GM19240 (cell line): Measurements from ENCODE around the gene SLC22A5.

ENCODE experiments used
- DNase-seq: peaks from one replicate; pipeline ENCODE4 v3.0.0; 2011; ENCODE audit warnings: low spot score; ENCODE audit not compliant: insufficient read length

Gene SLC22A5

GRCh38 chr5:132365213-132365612 lies 4.3 kb upstream of the SLC22A5 start:
- no peak for DNase-seq

DNA sequence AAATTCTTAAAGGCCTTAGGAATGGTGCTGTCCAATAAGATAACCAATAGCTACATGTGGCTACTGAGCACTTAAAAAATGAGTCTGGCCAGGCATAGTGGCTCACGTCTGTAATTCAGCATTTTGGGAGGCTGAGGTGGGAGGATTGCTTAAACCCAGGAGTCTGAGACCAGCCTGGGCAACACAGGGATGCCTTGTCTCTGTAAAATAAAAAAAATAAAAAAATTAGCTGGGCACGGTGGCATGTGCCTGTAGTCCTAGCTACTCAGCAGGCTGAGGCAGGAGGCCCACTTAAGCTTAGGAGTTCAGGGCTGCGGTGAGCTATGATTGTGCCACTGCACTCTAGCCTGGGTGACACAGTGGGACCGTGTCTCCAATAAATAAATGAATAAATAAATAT lies 1.3 kb upstream of the SLC22A5 start:
- no peak for DNase-seq

DNA sequence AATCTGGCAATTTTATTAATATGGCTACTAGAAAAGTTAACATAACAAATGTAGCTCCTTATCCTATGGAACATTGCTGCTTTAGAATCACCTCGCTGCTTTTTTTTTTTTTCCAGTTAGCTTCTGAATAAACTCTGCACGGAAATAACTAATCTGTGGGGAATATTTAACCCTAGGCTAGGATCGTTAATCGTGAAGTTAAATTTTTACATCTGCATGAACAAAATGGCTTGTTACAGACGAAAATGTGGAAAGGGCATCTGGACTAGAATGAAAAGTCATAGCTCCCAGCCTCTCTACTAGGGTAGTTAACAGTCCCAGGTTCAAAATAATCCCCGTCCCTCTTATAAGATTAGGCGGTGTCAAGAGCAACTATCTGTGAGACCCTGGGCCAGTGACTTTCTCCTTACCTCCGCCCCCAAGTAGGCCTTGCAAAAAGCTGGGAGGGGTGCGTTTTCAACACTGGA lies 470 bp upstream of the SLC22A5 start:
- no peak for DNase-seq

DNA sequence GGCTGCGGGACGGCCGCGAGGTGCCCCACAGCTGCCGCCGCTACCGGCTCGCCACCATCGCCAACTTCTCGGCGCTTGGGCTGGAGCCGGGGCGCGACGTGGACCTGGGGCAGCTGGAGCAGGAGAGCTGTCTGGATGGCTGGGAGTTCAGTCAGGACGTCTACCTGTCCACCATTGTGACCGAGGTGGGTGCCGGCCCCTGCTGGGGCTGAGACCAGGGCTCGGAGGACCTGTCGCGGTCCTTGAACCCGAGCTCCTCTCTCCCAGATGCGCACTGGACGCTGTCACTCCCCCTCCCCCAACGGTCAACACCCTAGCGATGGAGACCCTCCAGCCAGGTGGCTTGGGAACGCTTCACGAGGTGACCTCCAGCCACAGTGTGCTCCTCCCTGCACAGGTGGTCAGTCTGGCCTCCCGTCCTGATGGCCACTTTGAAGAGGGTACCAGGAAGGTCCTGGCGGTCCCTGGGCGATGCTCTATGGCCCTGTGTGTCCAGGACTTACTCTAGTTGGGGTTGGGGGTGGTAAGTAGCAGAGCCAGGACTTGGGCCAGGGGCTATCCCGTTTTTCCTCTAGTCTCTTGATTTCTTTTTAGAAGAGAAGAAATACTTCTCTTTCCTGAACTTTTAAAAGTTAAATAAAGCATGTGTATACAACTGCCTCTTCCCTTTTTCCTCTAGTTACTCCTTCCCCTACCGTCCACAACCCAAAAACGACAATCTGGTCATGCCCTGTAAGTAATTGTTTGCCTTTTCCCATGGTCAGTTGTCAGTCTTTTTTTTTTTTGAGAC lies 866 bp downstream of the SLC22A5 start:
- DNase-seq = no peak

DNA sequence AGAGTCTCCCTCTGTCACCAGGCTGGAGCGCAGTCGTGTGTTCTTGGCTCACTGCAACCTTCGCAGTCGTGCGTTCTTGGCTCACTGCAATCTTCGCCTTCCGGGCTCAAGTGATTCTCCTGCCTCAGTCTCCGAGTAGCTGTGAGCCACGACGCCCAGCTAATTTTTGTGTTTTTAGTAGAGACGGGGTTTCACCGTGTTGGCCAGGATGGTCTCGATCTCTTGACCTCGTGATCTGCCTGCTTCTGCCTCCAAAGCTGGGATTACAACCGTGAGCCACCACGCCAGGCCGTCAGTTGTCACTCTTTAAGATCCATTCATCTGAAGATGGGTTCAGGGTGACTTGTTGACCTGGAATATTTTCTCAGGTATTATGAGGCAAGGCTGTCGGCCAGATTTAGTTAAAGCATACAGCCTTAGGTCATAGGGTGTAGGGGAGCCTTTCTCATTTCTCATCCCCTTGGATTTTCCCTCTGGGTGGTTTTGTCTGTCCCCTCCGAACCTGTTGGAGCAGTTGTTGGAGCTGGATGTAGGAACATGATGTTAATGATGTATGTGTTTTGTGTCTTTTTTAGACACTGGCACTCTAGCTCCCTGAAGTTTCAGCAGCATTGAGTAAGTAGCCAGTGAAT lies 1.6 kb downstream of the SLC22A5 start:
- no peak for DNase-seq

DNA sequence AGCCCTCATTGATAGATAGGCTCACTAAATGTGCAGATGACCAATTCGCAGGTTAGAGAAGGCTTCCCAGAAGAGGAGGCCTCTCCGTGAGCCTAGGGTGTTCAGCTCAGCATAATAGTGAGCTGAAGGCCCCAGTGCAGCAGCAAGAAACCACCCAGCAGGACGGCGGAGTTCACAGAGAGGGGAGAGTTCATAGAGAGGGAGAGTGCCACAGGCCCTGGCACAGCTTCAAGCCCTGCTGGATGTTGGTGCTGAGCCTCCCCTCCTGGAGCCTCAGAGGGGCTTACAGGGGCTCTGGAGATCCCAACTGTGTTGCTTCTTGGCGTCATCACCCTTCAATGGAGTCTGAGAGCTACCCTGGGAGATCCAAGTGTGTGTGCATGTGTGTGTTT lies 2.1 kb downstream of the SLC22A5 start:
- DNase-seq = no peak

DNA sequence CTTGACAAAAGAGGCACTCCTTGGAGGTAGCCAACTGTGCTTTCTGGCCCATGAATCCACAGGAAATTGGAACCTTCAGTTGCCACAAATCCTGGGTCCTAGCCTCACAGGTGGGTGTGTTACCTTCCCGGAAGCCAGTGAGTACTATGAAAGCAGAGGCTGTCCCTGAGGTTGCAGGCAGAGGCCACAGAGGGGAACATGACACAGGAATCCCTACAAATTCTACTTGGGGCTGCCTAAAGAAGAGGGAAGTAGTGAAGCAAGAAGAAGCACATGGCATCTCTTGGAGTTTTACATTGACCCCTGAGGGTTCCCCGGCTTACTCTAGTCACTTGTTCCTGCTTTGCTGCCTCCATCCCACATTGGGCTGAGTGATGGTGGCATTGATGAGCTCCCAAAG lies 2.6 kb downstream of the SLC22A5 start:
- DNase-seq = no peak

GRCh38 chr5:132372542-132372941 lies 3.0 kb downstream of the SLC22A5 start:
- no peak for DNase-seq

DNA sequence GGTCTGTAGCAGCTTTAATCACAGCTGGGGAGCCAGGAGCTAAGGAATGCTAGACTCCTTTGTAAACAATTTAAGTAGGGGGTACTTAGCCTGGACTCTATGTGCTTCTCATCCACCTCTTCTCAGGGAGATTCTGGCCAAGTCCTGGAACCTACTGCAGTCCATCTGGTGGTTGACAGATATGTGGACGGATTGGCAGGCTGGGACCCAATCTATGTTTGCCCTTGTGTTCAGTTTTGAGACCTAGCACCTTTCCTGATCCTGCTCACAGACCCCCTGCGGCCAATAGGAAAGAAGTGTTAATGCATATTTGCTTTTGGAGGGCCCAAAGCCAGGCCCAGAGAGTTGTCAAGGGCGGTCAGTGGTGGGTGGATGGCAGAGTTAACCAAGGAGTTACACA lies 6.4 kb downstream of the SLC22A5 start:
- no peak for DNase-seq

DNA sequence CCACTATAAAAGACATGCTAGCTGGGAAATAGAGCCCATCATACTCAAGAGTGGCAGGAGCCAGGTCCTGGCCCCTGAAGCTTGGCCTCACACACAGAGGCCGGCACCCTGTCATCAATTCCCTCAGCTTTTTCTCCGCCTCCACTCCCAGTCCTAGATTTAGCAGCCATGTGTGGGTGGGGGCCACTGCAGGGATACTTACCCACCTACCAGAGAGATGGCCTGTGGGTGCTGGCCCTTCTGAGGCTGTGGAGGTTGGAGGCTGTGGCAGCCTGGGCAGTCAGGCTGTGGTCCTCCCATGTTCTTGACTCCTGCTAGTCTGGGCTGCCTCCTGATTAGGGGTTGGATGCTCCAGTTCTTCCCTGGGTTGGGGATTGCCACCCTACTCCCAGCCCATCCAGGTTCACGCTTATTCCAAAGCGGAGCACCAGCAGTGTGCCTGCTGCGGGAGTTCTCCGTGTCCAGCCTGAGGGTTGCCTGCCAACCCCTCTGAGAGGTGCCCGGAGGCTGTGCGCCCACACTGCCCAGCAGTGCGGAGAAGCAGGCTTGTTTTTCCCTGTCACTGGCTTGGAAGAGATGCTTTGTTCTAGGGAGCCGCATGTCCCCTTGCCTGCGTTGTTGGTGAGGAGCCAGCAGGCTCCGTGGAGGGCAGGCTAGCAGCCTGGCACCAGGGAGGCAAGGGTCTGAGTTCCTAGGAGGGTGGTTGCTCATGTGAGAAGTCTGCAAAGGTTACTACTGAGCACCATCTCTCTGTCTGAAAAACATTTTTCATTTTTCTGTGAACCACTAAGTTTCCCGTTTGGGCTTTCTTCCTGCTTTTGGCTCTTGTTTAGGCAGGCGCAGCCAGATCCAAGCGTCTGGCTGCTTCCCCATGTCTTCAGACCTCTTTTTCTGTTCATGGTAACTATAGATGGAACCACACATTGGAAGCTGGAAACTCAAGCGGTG lies 7.5 kb downstream of the SLC22A5 start:
- no peak for DNase-seq

DNA sequence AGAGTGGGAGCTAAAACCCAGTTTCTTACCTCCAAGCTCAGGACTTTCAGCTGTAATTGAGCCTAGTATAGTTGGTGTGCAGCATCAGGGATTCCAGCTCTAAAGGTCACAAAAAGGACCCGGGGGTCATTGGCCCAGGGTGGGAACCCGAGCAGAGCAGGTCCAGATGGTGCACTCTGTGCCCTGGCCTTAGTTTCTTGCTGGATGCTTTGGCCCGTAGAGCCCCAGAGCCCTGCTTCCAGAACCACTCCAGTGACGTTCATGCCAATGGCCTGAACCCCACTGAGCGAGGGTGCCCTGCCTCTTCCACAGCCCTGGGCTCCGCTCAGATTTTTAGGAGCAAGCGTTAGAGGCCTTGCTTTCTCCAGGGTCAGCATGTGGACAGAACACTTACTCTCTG lies 8.2 kb downstream of the SLC22A5 start:
- DNase-seq = no peak

- no peak for DNase-seq
These were observed 9.1 kb downstream of the SLC22A5 start for GRCh38 chr5:132378580-132378979.

- DNase-seq = no peak
These were observed 10.5 kb downstream of the SLC22A5 start for GRCh38 chr5:132380047-132380446.

DNA sequence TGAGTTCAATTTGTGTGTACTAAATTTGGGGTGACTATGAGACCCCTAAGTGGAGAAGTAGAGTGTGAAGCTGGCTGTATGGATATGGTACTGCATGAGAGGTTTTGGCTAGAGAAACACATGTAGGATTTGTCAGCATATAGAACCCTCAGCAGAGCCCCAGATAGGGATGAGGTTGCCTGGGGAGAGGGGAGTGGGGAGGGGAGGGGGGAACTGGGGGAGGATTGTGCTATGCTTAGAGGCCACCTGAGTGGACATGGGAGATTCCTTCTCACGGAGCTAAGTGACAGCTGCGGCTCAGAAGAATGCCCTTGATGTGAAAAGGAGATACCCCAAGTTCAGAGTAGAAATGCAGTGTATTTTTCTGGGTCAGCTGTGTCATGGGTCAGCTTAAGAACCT lies 11.2 kb downstream of the SLC22A5 start:
- no peak for DNase-seq

DNA sequence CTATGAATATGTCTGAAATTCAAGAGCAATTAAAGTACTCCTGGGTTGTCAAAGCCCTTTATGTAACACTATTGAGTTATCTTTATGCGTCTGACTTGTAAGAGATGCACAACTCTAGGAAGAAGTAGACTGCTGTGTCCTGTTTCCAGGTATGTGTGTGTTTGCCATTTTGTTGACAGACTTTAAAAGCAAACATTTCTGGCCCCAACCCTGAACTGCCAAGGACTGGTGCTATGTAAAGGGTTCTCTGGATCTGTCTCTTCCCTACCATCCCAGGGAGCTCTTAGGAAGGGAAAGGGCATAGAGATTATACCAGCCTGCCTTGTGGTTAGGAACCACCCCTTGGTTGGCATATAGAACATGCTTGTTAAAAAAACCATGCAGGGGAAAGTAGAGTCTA lies 12.1 kb downstream of the SLC22A5 start:
- no peak for DNase-seq

DNA sequence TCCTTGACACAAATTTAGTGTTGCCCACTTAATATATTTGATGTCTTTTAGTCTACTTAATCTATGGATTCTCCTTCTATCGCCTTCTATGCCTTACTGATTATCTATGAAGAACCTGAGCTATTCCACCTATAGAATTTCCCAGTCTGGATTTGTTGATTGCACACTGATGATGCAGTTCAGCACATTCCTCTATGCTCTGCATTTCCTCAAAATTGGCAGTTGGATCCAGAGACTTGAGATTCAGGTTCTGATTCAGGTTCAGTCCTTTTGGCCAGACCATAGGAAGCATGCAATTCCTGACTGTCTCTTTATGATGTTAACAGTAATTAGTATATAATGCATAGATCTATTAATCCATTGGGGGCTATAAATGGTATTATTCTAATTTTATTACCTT lies 13.8 kb downstream of the SLC22A5 start:
- no peak for DNase-seq

GRCh38 chr5:132383984-132384383 lies 14.5 kb downstream of the SLC22A5 start:
- DNase-seq = no peak

GRCh38 chr5:132384506-132385050 lies 15.1 kb downstream of the SLC22A5 start:
- DNase-seq = no peak

DNA sequence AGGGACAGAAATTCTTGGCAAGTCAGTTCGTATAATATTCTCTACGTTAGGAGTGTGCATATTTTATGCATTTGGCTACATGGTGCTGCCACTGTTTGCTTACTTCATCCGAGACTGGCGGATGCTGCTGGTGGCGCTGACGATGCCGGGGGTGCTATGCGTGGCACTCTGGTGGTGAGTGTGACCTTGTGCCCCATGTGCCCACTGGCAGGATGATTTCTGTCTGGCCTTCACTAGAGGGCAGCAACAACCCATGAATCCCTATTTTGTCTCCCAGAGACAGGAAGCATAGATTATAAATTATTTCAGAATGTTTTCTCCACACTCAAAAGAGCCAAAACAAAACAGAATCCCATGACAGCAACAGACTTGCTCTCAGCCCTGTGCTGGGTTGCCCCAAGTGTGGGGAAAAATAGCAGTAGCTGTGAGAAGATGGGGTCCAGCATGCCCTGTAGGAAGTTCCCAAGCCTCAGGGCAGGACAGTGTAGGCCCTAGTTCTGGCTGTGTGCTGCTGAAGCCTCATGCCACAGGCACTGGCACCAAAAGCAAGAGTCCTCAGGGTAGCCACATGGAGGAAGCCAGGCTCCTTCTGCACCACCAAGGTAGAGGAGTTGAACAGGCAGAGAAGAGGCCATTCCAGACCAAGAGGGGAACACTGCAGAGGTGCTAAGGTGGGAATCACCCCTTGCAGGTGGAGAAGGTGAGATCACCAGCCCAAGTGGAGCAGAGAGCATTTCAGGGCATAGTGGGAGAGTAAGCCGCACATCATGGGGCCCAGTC lies 16.0 kb downstream of the SLC22A5 start:
- DNase-seq = peak; percentile 56

GRCh38 chr5:132386644-132387286 lies 17.3 kb downstream of the SLC22A5 start:
- DNase-seq = peak; percentile 67
